ENCODE data around the gene LUC7L3. TPM values are rescaled to one million over a fixed set of nuclear protein-coding genes. Genes with fewer than 3 reads are reported as not detected.

The LUC7L3 gene
- total RNA-seq, 1 experiment from 2014 or later: 185 TPM

- CTCF ChIA-PET: no interaction called here
- no peaks in the 10 kb centered on the region for H3K36me3 ChIP-seq (ENCODE audit: insufficient read depth, low read length, poor library complexity, severe bottlenecking)
These were observed 47.6 kb downstream of the LUC7L3 start for GRCh38 chr17:50767030-50767429.

DNA sequence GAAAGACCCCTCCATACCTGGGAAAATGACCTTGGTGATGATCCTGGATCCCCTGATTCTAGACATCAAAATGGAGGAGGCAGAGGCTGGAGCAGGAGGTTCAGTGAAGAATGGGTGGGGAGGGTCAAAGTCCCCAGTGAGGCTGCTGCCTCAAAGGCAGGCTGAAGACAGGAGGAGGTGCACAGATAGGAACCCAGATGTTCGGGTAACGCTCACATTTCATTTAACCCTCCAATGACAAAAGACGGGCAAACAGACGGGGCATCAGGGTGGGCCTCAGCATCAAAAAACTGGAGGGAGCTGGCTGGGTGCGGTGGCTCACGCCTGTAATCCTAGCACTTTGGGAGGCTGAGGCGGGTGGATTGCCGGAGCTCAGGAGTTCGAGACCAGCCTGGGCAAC lies 48.0 kb downstream of the LUC7L3 start, which contains the start of gene ANKRD40CL:
Gene ANKRD40CL (minus strand): TSS at position 73 of the 400 bp plus-strand sequence. CDS start 605 bp downstream, outside the sequence.
- Histone ChIP-seq H3K36me3 (ENCODE audit: insufficient read depth, low read length, poor library complexity, severe bottlenecking) (no peaks in the 10 kb centered on the region), H3K9me3 (ENCODE audit: low read depth, low read length, poor library complexity, severe bottlenecking) (no peaks in the 10 kb centered on the region), H3K27me3 (replicated peaks; ENCODE audit: insufficient read depth, low read depth, low read length, poor library complexity) (no peaks in the 10 kb centered on the region), H3K27ac (ENCODE audit: low read depth, low read length, poor library complexity, severe bottlenecking) (no peak within 1 kb of the TSS), H3K4me1 (ENCODE audit: insufficient read depth, low read length, poor library complexity, severe bottlenecking) (peaks cover 27% of the 10 kb centered on the region), H3K4me3 (ENCODE audit: low read depth, low read length, poor library complexity, severe bottlenecking) (no peak within 1 kb of the TSS)
- CTCF ChIA-PET: no interaction called here
- POLR2A ChIA-PET (ENCODE audit: low non-redundant PET): no interaction called here
- intact Hi-C loops (cut with micrococcal nuclease; ENCODE audit: unreplicated experiment): no loop called here
- BruUV-seq (replicated peaks): no TSS peak
- DNase-seq (ENCODE audit: low spot score): no peak
- no peak for TF ChIP-seq EZH2 (IDR thresholded peaks at IDR 0.05; ENCODE audit: borderline replicate concordance, low read depth, low read length, poor library complexity, severe bottlenecking)
- TF ChIP-seq, protein P1, sequence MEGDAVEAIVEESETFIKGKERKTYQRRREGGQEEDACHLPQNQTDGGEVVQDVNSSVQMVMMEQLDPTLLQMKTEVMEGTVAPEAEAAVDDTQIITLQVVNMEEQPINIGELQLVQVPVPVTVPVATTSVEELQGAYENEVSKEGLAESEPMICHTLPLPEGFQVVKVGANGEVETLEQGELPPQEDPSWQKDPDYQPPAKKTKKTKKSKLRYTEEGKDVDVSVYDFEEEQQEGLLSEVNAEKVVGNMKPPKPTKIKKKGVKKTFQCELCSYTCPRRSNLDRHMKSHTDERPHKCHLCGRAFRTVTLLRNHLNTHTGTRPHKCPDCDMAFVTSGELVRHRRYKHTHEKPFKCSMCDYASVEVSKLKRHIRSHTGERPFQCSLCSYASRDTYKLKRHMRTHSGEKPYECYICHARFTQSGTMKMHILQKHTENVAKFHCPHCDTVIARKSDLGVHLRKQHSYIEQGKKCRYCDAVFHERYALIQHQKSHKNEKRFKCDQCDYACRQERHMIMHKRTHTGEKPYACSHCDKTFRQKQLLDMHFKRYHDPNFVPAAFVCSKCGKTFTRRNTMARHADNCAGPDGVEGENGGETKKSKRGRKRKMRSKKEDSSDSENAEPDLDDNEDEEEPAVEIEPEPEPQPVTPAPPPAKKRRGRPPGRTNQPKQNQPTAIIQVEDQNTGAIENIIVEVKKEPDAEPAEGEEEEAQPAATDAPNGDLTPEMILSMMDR (conservative IDR thresholded peaks at IDR 0.05; ENCODE audit: low read depth, low read length): no peak

More at GRCh38 chr17:50767030-50767429, 47.6 kb downstream of the LUC7L3 start:
- no peaks in the 10 kb centered on the region for H3K9me3 ChIP-seq (ENCODE audit: low read depth, low read length, poor library complexity, severe bottlenecking)
- intact Hi-C loops (cut with micrococcal nuclease; ENCODE audit: unreplicated experiment): no loop called here
- BruUV-seq (replicated peaks): no TSS peak
- TF ChIP-seq, protein P1 (conservative IDR thresholded peaks at IDR 0.05; ENCODE audit: low read depth, low read length): no peak
- no peak for TF ChIP-seq EZH2 (IDR thresholded peaks at IDR 0.05; ENCODE audit: borderline replicate concordance, low read depth, low read length, poor library complexity, severe bottlenecking)
- peaks cover 23% of the 10 kb centered on the region for H3K4me1 ChIP-seq (ENCODE audit: insufficient read depth, low read length, poor library complexity, severe bottlenecking)
- no peaks in the 10 kb centered on the region for H3K27me3 ChIP-seq (replicated peaks; ENCODE audit: insufficient read depth, low read depth, low read length, poor library complexity)
- no peak overlapping the region for H3K27ac ChIP-seq (ENCODE audit: low read depth, low read length, poor library complexity, severe bottlenecking)
- H3K4me3 ChIP-seq (ENCODE audit: low read depth, low read length, poor library complexity, severe bottlenecking): no peak overlapping the region
- POLR2A ChIA-PET (ENCODE audit: low non-redundant PET): no interaction called here
- no peak for DNase-seq (ENCODE audit: low spot score)

DNA sequence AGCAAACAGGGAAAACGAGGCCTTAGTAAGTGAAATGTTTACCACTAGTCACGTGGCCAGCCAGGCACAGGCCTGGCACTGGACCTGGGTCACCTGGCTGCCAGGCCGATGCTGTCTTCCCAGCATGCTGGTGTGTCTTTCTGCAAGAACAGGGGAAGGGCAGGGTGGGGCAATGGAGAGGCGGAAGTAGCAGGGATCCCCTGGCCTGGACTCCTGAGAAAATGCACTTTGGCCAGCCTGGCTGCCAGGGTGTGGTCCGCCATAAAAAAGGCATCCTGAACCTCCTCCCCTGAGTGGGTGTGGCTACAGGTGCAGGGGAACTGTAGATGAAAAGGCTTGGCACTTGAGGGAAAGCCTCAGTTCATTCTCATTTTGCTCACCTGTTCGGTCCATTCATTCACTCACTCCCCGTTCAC lies 49.0 kb downstream of the LUC7L3 start:
- no peak for DNase-seq (ENCODE audit: low spot score)
- Histone ChIP-seq H3K9me3 (ENCODE audit: low read depth, low read length, poor library complexity, severe bottlenecking) (no peaks in the 10 kb centered on the region), H3K36me3 (ENCODE audit: insufficient read depth, low read length, poor library complexity, severe bottlenecking) (no peaks in the 10 kb centered on the region), H3K27ac (ENCODE audit: low read depth, low read length, poor library complexity, severe bottlenecking) (no peak overlapping the region), H3K4me3 (ENCODE audit: low read depth, low read length, poor library complexity, severe bottlenecking) (no peak overlapping the region), H3K4me1 (ENCODE audit: insufficient read depth, low read length, poor library complexity, severe bottlenecking) (peaks cover 25% of the 10 kb centered on the region), H3K27me3 (replicated peaks; ENCODE audit: insufficient read depth, low read depth, low read length, poor library complexity) (no peaks in the 10 kb centered on the region)
- no peak for TF ChIP-seq EZH2 (IDR thresholded peaks at IDR 0.05; ENCODE audit: borderline replicate concordance, low read depth, low read length, poor library complexity, severe bottlenecking)
- TF ChIP-seq, protein P1 (conservative IDR thresholded peaks at IDR 0.05; ENCODE audit: low read depth, low read length): no peak
- BruUV-seq (replicated peaks): no TSS peak
- intact Hi-C loops (cut with micrococcal nuclease; ENCODE audit: unreplicated experiment): no loop called here
- CTCF ChIA-PET: interaction anchor here (0.6 kb wide), 1 partner anchor 97 kb away, joined by 4 read pairs; no protein-coding TSS in a partner anchor
- POLR2A ChIA-PET (ENCODE audit: low non-redundant PET): interaction anchor here (0.5 kb wide), 1 partner anchor 48 kb away, joined by 4 read pairs; no protein-coding TSS in a partner anchor
